Right lobe of liver (tissue), 4 donors: Measurements from ENCODE around the gene CGRRF1.

ENCODE experiments used
- CTCF ChIP-seq, 4 donors: fragments of 200-600 bp in 3 of 4; fragments of 450-650 bp in 1 of 4; IDR thresholded peaks; one replicate each; pipeline versions ENCODE4 v1.5.1 to v1.8.0; 2016 to 2022; ENCODE audit warnings: antibody characterized with exemption in 4 of 4, mild to moderate bottlenecking in 2 of 4
- POLR2A ChIP-seq: fragments of 450-650 bp; IDR thresholded peaks from one replicate; pipeline ENCODE4 v1.6.1; 2017; ENCODE audit warnings: antibody characterized with exemption, mild to moderate bottlenecking
- donor health status: DM: no; HTN: no; CAD: no.
- donor health status: DM: no; HTN: no; CAD: no.
- donor health status: DM: no; HTN: yes; CAD: no.

- TF ChIP-seq CTCF (IDR thresholded peaks at IDR 0.05), result no peak
- TF ChIP-seq POLR2A, result no peak
These were observed 35.4 kb upstream of the CGRRF1 start for GRCh38 chr14:54474232-54474793.
